NCI-H2227 (cell line): ENCODE results near the gene SCYGR8.

Experiments used
- DNase-seq: peaks from one replicate; lab custom pipeline; 2025; ENCODE audit not compliant: unreplicated experiment; lab: John Stamatoyannopoulos, UW

SCYGR8 gene

DNA sequence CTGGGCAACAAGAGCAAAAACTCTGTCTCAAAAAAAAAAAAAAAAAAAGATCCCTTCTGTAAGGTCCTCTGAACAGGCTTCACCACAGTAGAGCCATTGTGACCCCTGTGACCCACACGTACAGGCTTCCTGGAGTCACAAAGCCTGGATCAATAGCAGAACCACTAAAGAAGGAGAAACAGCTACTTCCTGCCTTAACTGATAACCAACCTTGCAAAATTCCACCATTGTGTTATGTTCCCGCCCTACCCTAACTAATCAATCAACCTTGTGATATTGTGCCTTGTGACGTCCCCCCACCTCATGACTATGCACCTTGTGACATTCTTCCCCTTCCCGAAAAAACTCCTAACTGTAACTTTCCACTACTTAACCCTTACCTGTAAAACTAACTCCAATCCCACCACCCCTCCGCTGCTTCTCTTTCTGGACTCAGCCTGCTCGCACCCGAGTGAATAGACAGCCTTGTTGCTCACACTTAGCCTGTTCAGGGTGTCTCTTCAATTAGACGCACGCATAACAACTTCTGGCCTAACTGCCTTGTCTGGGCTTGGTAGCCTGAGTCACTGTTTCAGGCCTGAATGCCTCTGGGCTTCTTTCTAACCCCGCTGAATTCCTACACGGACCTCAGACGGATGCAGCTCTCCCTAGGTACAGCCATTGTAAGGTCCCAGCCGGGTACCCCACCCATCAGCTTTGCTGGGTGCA, 13.9 kb downstream of the SCYGR8 start:
- DNase-seq = no peak

DNA sequence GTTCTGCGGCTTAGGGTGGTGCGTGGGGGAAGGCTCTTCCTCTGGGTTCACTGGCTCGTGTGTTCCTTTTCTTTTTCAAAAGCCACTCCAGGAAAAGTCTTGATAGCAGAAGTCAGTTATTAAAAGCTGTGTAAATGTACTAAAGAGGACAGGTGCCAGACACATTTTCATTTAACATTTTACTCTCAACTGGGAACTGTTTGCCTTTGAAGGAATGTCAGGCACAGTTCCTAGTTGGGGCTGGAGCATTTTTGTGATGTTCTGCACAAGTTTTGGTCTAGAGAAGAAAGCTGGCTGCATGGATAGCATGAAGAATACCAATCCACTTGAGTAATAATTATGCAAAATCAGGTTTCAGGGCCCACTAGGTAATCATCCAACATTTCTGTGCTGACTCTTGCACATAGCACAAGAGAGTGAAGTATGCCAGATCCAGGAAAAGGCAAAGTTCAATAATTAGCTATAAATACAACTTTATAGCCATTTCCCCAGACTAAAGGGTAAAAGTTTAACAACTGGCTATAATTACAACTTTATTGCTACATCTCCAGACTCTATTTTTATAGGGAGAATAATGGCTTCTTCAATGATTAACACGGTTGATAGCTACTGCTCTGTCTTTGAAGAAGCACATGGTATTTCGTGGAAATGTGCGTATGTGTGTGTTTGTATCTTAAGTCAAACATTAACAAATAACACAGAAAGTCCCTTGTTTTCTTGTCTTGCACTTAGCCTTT, 16.2 kb downstream of the SCYGR8 start:
- DNase-seq = no peak

DNA sequence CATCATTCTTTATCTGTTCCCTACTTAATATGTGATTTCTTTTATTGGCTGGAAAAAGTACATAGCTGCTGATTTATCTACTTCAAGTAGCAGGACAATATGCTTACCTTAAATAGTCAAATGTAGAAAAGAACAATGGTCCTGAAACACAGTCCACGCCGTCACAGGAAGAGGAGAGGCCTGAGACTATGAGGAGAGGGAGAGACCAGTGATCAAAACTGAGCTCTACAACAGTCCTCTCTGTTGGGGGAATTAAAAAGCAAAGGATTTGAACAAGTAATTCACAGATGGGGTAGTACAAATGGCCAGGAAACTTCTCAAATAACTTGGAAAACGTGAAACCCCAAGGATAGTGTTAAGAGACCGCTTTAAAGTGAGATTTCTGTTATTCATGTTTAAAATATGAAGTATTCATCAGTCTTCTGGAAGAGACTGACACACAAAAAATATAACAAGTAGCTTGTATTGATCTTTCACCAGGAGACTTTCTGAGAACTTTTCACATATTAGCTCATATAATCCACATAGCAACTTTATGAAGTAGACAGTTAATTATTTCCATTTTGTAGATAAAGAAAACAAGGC, 20.2 kb downstream of the SCYGR8 start:
- DNase-seq = no peak

DNA sequence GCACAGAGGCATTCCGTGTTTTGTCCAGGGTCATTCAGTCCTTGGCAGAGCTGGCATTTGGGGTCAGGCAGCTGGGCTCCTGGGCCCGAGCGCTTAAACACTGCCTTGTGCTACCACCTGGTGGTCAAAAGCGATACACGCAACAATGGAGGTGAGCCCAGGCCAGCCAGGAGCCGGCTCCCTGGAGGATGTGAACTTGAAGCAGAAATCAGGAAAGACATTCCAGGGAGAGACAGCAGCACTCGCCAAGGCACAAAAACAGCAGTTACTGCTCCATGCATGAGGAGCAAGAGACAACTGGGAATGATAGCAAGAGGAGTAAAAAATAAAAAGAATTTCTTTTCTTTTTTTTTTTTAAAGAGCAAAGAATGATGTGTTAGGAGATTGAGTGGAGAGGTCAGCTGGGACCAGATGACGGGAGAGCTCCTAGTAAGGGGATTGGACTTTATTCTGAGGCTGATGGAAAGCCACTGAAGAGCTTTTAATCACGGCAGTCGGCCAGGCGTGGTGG, 20.7 kb downstream of the SCYGR8 start:
- peak; percentile 72 for DNase-seq

DNA sequence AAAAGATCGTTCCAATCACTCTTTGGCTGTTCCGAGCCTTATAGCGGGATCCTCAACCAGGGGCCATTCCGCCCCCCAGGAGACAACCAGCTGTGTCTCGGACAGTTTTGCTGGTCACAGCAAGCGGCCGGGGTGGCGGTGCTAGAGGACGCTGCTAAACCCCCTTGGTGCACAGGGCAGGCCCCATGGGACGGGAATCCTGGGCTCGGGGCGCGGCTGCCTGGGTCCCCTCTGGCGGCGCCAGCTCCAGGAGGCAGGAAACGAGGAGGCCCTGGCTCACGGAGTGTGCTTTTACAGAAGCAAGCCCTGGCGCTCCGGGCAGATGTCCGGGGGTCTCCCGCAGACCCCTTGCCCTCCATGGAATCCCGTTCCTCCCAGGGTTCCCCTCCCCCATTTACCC, 22.1 kb downstream of the SCYGR8 start:
- no peak for DNase-seq

DNA sequence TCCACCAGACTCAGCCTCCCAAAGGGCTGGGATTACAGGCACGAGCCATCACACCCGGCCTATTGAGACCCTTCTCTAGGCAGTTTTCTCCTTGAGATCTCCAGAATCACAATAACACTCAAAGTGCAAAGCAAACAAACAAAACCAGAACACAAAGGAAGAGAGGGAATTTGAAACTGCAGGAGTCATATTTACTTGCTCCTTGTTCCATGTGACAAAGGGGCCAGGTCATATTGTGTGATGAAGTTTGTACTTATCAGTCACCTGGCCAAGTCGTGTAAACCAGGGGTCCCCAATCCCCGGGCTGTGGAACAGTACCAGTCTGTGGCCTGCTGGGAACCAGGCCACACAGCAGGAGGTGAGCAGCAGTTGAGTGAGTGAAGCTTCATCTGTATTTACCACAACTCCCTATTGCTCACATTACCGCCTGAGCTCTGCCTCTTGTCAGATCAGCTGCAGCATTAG, 26.5 kb downstream of the SCYGR8 start:
- no peak for DNase-seq

DNA sequence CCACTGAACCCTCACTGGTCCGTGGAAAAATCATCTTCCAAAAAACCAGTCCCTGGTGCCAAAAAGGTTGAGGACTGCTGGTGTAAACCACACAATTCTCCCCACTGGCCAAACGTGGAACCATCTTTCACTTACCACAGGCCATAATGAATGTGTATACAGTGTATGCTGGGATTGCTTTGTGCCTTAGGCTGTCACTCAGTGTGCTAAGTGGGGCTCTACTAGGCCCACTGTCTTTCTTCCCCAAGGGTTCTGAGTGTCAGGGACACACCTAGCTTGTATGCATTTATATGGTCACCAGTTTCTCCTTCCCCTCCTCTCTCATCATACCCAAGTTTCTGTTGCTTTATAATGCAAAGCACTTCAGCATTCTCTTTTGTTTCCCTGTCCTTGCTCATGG, 27.2 kb downstream of the SCYGR8 start:
- DNase-seq = no peak

DNA sequence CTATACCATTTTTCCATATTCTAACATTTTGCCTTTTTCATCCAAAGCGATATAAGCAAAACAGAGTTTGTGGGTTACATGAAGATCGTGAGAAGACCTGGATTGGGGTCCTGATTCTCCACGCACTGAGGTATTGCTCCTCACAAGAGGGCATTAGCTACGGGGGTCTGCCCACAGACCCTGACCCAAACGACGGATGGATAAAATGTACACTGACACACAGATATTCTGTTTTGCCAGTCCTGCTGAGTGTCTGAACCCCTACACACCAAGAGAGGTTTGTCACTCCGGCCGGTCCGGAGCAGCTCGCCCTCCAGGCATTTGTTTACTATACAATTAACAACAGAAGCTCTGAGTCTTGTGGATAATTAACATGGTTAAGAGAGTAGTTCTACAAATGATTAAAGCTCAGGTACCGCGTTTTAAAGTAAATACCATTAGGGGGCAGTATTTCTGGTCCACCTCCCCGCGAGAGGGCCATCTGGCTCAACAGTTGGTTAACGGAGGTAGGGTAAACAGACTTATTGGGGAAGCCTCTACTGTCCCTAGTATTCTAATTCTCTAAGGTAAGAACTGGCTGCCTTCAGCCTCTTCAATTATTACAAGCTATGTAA, 28.4 kb downstream of the SCYGR8 start:
- no peak for DNase-seq

DNA sequence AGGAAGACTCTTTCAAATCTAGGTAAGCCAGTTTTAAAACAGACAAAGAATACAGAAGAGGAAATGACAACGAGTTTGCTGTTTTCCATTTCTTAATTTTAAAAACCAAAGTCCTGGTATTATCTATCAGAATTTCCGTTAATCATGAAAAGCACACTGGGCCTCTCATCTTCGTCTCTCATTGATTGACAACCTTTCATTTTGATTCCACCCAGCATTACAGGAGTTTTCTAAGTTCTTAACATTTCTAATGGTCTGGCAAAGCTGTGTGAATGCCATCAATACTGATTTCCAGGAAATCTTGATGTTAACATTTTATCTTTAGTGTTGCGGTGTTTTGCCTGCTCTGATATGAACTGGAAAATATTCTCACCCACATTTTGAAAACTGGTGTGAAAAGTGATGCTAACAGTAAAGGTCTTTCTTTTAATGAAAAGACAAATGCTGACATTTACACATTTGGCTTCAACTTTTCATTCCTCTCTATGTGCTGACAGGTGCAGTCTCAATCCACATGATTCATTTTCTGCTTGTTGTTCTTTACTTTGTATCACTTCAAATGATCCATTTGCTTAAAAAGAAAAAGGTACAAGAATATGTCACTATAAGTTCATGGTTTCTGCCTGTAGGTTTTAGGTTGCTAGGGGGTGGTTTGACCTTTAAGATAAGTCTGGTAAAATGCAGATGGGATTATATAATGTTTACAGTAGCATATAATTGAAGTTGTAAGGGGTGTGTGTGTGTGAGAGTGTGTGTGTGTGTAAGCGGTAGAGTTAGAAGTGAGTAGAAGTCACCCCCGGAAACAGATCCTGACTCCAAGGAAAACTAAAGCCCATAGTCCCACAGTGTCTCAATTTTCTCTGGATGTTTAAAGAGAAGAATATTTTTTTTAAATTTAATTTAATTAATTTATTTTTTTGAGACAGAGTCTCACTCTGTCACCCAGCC, 29.5 kb downstream of the SCYGR8 start:
- no peak for DNase-seq

DNA sequence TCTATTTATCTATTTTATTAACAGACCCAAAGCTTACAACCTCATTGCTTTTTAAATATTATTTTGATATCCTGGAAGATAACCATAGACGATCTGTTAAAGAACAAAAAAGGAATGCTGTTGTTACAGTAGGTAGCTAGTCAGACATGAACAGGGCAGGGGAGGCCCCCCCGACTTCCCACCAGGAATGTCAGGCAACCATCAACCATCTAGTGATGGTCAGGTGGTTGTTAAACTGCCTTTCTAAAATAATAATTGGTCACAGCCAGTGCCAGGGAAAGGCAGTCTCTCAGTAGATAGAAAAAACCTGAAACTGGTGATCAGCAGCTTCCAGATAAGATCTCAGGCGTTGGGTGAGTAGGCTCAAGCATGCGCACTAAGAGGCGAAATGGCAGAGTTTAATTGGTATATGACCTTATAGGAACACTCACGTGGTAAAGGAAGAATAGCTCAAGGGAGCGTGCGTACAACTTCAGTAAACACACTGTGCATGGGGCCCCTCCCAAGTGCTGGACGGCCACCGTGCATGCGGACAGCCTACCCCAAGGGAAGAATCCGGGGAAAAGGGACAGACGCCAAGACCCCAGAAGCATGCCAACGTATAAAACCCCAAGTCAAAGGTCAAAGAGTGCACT, 35.4 kb downstream of the SCYGR8 start:
- no peak for DNase-seq

DNA sequence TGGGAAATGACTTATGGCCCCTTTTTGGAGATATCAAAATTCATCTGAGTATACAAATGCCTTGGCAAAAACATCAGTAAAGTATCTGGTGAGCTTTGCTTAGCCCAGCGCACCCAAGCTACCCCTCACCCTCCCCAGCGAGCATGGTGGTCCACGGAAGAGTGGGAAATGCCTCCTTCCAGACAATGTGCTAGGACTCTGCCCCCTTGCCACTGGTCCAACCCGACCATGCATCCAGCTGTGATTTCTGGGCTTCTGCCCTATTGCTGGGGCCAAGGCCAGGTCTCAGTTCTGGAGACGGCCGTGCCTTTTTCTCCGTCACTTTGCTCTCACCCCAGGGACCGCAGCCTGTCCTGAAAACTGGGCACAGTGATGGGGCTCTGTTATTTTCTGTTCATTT, 36.1 kb downstream of the SCYGR8 start:
- no peak for DNase-seq

DNA sequence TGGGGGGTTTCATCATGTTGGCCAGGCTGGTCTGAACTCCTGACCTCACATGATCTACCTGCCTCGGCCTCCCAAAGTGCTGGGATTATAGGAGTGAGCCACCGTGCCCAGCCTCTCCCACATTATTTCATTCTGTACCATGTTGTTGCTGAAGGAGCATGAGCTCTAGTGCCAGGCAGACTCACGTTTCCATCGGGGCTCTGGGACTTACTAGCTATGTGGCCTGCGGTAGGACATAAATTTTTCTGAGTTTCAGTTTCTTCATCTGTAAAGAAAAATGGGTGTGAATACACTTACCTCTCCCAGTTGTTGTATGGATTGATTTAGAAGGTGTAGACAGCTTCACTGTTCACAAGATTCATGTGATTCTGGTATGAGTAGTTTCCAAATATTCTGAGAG, 37.1 kb downstream of the SCYGR8 start:
- no peak for DNase-seq

DNA sequence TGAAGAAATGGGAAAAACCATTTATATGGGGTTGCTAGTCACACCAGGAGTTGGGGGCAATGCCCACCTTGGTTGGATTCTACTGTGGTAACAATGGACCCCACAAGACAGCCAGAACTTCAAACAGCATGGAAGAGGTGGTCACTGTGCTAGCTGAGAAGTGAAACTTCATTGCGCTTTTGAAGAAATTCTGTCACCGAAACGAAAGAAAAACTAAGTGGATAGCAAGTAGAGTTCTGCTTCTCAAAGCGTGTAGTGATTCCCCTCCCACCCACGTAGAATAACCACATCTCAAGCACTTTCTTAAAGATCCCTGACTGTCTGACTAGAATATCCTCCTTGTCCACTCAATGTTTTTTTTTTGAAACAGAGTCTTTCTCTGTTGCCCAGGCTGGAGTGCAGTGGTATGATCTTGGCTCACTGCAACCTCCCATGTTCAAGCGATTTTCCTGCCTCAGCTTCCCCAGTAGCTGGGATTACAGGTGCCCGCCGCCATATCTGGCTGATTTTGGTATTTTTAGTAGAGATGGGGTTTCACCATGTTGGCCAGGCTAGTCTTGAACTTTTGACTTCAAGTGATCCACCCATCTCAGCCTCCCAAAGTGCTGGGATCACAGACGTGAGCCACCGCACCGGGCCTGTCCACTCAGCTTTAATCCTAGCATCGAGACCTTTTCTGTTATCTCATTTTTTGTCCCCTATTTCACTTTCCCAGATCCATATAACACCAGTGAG, 37.9 kb downstream of the SCYGR8 start:
- no peak for DNase-seq

DNA sequence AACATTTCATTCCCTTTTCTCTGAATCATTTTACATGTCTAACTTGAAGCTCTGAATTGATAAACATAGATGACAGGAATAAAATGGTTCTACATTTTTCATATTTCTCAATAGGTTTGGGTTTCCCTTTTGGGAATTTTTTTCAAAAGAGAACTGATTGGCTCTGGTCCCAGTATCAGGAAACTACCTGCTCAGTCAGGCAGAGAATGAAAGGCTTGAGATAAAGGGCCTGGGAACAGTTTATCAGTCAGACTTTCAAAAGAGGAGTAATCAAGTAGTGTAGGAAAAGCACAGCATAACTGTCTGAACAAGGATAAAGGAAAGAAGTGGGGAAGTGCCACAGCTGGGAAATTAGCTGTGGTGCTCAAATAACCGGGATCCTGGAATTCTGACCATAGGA, 39.6 kb downstream of the SCYGR8 start:
- no peak for DNase-seq

DNA sequence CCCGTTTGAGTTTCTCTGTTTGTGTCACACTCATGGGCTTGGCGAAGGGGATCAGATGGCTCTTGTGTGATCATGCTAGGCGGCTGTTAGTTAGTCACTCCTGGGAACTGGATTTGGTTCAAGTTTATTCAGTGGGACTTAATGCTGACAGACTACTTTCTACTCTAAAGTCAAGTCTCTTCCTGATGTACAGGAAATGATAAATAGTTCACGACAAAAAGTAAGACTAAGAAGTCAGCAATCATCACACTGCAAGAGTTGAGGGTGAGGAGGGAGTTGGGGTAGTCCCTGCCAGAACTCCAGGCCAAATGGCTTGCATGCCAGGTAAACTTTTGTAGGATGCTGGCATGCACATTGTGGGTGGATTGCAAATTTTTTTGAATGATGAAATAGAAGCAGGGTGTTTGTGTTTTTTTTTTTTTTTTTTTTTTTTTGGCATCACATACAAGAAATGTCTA, 42.9 kb downstream of the SCYGR8 start:
- DNase-seq = no peak

DNA sequence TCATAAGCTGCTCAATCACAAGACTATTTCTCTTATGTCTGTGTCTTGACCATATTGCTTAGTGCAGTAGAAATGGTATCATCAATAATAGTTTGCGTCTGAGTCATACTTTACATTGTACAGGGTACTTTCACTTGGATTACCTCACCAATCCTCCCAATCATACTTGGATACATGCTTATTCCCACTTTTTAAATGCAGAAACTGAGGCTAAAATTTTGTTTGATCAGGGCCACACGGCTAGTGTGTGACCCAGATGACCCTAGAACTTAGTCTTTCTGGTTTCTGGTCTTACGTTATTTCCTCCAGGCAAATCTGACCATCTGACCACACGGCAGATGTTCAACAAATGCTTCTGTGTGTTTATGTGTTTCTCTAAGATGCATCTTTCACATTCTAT, 44.1 kb downstream of the SCYGR8 start:
- DNase-seq = no peak

DNA sequence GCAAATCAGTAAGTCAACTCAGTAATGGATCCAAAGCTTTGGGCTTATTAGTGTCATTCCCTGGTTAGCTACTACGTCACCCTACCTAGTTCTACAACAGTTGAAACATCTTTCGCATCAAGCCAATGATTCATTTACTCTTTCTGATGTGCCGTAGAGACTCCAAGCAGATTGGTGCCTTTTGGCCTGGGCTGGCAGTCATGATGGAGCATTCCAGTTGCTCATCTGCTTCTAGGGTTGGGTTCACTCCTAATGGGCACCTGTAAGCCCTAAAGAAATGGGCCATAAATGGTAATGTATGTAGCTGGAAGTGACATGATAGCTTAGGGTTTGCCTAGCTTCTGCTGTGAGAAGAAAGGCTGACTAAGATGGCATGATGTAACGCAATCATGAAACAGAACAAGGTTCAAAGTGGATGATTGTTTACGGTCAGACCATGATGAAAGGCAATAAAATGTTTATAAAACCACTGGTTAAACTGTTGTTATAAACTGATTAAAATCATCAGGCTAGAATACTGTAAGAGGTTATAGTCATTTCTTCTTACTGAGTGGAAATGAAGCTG, 47.5 kb downstream of the SCYGR8 start:
- no peak for DNase-seq
